DND-41 (cell line): ENCODE measurements around the gene TBC1D1.

ENCODE experiments used
- CTCF ChIP-seq: IDR thresholded peaks from 2 replicates; pipeline ENCODE4 v1.5.1; 2012; ENCODE audit warnings: borderline replicate concordance, low read length, moderate library complexity, mild to moderate bottlenecking; ENCODE audit not compliant: poor library complexity, severe bottlenecking; ENCODE audit errors: extremely low read depth
- EZH2 ChIP-seq: IDR thresholded peaks from 3 replicates; pipeline ENCODE4 v1.6.1; 2012; ENCODE audit warnings: borderline replicate concordance, low read depth, mild to moderate bottlenecking, moderate library complexity, low read length, inconsistent platforms; ENCODE audit not compliant: severe bottlenecking

GRCh38 chr4:38082424-38083385 is 191.8 kb downstream of the TBC1D1 start:
- TF ChIP-seq EZH2 (no peak), CTCF (no peak)
